ENCODE results near the gene MAP2K2.

The MAP2K2 gene

GRCh38 chr19:4064149-4064495 lies 59.8 kb downstream of the MAP2K2 start:
- TF ChIP-seq CTCF (IDR thresholded peaks at IDR 0.05; ENCODE audit: low read depth, low read length), result no peak
- DNase-seq (ENCODE audit: extremely low read depth, low read depth), result no peak

- no peak; the same call in none of the 2 replicates for TF ChIP-seq CTCF (IDR thresholded peaks at IDR 0.05; ENCODE audit: low read depth, low read length)
- DNase-seq (ENCODE audit: extremely low read depth, low read depth), result no peak
These were observed 60.4 kb downstream of the MAP2K2 start for GRCh38 chr19:4063369-4064148.

- no peak for TF ChIP-seq CTCF (IDR thresholded peaks at IDR 0.05; ENCODE audit: low read depth, low read length)
- DNase-seq (ENCODE audit: extremely low read depth, low read depth), result no peak
These were observed 61.2 kb downstream of the MAP2K2 start for GRCh38 chr19:4062419-4063368.

GRCh38 chr19:4061683-4062418 lies 62.1 kb downstream of the MAP2K2 start:
- no peak for DNase-seq (ENCODE audit: extremely low read depth, low read depth)
- TF ChIP-seq CTCF (IDR thresholded peaks at IDR 0.05; ENCODE audit: low read depth, low read length), result no peak

- no peak for DNase-seq (ENCODE audit: extremely low read depth, low read depth)
These were observed 62.7 kb downstream of the MAP2K2 start for GRCh38 chr19:4061178-4061682.

GRCh38 chr19:4060621-4061177 lies 63.2 kb downstream of the MAP2K2 start:
- DNase-seq (ENCODE audit: extremely low read depth, low read depth), result no peak
- no peak for TF ChIP-seq CTCF (IDR thresholded peaks at IDR 0.05; ENCODE audit: low read depth, low read length)

More at GRCh38 chr19:4061178-4061682, 62.7 kb downstream of the MAP2K2 start:
- TF ChIP-seq CTCF (IDR thresholded peaks at IDR 0.05; ENCODE audit: low read depth, low read length), result no peak
